ENCODE data around the gene ATP13A1.
"Not testable (repeated sequence)": the region's sequence is repeated elsewhere in the genome, so short reads cannot be mapped to it uniquely, and the experiment has no call there.

Gene ATP13A1

DNA sequence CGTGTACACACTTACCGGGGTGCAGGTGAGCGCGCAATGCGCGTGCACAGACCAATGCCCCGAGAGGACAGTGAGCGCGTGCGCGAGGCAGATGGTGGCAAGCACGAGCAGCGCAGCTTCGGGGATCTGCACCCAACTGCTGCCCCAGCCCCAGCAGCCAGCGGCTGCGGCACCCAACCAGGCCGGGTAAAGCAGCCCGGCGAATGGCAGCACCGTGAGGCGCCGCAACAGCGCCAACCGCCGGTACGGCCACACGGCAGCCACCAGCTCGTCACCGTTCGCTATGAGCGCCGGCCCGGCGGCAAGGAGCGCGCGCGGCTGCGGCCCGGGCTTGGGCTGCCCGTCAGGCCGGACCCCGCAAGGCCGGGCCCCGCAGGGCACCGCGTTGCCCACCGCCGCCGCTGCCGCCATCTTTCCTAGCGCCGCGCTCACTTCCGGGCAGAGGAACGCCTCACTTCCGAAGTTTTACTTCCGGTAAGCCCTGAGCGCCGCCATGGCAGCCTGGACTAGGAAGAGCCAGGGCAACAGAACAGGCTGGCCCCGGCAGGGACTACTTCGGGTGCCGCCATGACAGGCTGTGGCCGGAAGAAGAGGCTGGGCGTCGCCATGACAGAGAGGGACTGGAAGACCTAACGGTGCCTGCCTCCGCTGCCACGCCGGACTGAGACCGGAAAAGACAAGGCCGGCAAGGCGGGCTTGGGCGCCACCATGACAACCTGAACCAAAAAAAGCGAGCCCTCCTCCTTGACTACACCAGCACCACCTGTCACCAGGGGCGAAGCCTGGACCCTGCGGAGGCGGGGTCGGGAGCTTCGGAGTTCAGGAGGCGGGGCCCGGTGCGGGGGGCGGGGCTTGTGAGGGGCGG lies at the start of gene ATP13A1:
TSS of gene ATP13A1 (minus strand) at position 421 of the 865 bp plus-strand sequence. CDS start at position 411, 10 bp downstream.
- peak; percentile 95 for DNase-seq

DNA sequence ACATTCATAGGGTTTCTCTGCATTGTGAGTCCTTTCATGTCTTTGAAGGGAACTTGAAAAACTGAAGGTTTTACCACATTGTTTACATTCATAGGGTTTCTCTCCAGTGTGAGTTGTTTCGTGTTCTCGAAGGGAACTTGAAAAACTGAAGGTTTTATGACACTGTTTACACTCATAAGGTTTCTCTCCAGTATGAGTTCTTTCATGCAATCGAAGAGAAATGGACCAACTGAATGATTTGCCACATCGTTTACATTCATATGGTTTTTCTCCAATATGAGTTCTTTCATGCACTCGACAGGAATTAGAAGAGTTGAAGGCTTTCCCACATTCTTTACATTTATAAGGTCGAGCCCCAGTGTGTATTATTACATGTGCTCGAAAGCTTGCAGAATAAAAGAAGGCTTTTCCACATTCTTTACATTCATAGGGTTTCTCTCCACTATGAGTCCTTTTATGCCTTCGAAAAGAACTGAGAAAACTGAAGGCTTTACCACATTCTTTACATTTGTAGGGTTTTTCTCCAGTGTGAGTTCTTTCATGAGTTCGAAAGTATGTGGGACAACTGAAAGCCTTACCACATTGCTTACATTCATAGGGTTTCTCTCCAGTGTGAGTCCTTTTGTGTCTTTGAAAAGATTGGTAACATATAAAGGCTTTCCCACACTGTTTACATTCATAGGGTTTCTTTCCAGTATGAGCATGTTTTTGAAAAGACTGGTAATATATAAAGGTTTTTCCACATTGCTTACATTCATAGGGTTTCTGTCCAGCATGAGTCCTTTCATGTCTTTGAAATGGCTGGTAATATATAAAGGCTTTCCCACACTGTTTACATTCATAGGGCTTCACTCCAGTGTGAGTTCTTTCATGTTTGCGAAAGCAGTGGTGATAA lies 48.7 kb upstream of the ATP13A1 start:
- DNase-seq, result no peak

DNA sequence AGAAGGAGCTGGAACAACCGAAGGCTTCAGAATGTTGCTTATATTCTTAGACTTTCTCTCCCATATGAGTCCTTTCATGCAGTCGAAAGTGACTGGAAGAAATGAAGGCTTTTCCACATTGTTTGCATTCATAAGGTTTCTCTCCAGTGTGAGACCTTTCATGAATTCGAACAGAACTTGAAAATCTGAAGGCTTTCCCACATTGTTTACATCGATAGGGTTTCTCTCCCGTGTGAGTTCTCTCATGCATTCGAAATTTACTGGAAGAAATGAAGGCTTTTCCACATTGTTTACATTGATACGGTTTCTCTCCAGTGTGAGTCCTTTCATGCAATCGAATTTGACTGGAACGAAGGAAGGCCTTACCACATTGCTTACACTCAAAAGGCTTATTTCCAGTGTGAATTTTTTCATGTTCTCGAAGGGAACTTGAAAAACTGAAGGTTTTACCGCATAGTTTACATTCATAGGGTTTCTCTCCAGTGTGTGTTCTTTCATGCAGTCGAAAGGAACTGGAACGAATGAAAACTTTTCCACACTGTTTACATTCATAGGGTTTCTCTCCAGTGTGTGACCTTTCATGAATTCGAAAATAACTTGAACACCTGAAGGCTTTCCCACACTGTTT lies 47.9 kb upstream of the ATP13A1 start:
- DNase-seq, result no peak

DNA sequence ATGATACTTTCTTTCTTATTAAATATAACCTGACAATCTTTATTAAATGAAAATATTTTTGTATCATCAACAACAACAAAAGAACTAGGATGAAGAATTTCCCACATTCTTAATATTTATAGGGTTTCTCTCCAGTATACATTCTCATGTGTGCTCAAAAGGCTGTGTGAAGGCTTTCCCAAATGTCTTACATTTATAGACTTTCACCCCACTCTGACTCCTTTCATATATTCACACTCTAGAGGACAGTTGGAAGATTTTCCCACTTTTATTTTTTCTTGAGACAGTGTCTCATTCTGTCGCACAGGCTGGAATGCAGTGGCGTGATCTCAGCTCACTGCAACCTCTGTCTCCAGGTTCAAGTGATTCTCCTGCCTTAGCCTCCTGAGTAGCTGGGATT lies 47.0 kb upstream of the ATP13A1 start:
- DNase-seq, result no peak

DNA sequence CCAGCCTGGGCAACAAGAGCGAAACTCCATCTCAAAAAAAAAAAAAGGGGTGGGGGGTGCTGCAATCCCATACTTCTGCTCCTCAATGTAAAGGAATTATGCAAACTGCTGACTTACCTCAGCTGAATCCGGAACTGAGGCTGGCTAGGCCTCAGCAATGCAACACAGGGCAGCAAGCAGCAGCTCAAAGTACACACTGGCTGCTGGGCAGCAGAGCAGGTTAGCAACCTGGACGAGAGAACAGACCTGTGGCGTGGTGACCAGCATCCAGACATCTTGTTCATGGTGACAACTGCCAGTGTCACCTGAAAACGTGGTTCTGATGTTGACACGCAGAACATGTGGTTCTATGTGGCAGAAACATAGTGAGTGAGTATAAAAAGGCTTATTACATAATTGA lies 41.4 kb upstream of the ATP13A1 start:
- DNase-seq, result no peak

DNA sequence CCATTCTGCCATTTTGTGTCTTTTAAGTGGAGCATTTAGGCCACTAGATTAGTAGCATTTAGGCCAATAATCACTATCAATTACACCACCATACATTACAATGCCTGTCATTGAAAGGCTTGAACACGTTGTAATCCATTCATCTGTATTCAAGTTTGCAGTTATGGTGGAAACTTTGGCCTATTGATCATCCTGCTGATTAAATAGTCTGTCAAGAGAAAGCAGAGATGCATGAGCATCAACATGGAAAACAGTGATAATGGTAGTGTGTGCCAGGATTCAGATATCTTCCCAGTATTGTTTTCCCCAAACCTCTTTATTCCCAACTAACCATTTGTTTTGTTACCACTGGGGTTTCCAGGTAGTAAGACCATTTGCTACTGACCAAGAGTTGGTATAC lies 37.0 kb upstream of the ATP13A1 start:
- not testable (repeated sequence) for DNase-seq

DNA sequence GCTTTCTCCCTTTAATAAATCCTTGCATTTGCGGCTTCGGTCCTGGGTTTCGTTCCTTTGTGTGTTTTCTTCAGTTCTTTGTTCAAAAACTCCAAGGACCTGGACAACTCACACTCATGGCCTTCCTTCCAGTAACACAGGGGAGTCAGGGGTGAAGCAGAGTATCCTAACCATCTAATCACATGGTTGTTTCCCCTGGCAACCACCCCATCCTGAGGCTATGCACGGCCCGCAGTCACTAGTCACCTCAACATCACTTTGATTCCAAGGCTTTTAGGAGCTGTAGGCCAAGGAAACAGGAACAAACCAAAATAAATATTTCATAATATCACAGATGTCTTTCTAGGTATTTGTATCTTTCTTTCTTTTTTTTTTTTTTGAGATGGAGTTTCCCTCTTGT lies 34.1 kb upstream of the ATP13A1 start:
- DNase-seq, result no peak

DNA sequence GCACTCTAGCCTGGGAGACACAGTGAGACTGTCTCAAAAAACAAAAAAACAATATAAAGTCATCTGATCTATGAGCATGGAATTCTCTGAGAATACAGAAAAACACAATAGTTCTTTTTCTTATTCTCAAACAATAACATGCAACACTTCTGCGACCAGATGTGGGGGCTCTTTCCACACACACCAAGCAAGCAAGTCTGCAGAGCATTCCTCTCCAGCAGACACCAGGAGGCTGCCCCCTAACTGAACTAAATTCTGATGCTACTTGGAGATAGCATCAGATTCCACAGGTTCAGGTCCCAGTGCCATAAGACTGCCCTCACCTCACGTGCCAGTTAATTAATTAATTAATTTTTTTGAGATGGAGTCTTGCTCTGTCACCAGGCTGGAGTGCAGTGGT lies 32.9 kb upstream of the ATP13A1 start:
- no peak for DNase-seq

DNA sequence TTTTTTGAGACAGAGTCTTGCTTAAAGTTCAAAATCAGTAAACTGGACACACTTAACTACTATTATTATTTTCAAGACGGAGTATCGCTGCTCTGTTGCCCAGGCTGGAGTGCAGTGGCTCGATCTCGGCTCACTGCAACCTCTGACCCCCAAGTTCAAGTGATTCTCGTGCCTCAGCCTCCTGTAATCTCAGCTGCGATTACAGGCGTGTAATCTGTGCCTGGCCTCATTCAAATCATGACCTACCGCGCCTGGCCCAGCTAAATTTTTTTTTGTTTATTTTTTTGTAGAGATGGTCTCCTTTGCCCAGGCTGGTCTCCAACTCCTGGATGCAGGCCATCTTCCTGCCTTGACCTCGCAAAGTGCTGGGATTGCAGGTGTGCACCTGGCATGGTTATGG lies 28.2 kb upstream of the ATP13A1 start:
- no peak for DNase-seq

DNA sequence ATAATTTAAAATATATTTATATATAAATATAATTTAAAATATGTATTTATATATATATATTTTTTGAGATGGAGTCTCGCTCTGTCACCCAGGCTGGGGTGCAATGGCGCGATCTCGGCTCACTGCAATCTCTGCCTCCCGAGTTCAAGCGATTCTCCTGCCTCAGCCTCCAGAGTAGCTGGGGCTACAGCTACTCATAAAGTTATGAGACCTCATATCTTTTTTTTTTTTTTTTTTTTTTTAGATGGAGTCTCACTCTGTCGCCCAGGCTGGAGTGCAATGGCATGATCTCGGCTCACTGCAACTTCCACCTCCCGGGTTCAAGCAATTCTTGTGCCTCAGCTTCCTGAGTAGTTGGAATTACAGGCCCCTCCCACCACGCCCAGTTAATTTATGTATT lies 25.5 kb upstream of the ATP13A1 start:
- not testable (repeated sequence) for DNase-seq

DNA sequence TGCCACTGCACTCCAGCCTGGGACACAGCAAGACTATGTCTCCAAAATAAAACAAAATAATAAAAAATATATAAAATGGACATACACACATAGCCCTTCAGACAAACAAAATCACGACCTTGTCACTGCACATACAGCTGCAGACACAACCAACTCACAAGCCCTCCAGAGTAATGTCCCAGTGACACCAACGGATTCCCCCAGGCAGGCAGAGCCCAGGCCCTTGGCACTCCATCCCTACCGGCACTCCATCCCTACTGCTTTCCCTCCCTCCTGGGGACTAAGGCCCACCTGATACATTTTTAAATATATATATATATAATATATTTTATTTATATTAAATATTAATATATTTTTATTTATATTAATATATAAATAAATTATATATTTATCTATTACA lies 23.6 kb upstream of the ATP13A1 start:
- no peak for DNase-seq

DNA sequence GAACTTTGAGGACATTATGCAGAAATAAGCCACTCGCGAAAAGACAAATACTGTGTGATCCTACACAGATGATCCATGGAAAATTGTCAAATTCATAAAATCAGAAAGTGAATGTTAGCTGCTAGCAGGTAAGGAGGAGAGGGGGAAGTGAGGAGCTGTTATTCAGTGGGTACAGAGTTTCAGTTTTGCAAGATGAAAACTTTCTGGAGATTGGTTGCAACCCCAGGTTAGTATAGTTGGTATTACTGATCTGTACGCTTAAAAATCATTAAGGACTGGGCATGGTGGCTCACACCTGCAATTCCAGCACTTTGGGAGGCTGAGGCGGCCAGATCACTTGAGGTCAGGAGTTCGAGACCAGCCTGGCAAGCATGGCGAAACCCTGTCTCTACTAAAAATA lies 23.1 kb upstream of the ATP13A1 start:
- DNase-seq, result no peak

DNA sequence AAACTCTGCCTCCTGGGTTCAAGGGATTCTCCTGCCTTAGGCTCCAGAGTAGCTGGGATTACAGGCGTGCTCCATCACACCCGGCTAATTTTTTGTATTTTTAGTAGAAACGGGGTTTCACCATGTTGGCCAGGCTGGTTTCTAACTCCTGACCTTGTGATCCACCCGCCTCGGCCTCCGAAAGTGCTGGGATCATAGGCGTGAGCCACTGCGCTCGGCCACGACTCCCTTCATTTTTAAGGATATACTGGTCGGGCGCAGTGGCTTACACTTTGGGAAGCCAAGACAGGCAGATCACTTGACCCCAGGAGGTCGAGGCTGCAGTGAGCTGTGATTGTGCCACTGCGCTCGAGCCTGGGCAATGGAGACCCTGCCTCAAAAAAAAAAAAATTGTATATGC lies 22.6 kb upstream of the ATP13A1 start:
- DNase-seq, result not testable (repeated sequence)

DNA sequence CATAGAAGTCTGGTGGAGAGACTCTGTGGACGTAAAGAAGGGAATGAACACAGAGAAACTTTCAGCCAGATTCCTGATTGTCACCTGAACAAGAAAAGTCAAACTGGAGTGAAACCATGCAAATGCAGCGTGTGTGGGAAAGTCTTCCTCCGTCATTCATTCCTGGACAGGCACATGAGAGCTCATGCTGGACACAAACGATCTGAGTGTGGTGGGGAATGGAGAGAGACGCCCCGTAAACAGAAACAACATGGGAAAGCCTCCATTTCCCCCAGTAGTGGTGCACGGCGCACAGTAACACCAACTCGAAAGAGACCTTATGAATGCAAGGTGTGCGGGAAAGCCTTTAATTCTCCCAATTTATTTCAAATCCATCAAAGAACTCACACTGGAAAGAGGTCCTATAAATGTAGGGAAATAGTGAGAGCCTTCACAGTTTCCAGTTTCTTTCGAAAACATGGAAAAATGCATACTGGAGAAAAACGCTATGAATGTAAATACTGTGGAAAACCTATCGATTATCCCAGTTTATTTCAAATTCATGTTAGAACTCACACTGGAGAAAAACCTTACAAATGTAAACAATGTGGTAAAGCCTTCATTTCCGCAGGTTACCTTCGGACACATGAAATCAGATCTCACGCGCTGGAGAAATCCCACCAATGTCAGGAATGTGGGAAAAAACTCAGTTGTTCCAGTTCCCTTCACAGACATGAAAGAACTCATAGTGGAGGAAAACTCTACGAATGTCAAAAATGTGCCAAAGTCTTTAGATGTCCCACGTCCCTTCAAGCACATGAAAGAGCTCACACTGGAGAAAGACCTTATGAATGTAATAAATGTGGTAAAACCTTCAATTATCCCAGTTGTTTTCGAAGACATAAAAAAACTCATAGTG lies 15.9 kb upstream of the ATP13A1 start:
- no peak for DNase-seq

DNA sequence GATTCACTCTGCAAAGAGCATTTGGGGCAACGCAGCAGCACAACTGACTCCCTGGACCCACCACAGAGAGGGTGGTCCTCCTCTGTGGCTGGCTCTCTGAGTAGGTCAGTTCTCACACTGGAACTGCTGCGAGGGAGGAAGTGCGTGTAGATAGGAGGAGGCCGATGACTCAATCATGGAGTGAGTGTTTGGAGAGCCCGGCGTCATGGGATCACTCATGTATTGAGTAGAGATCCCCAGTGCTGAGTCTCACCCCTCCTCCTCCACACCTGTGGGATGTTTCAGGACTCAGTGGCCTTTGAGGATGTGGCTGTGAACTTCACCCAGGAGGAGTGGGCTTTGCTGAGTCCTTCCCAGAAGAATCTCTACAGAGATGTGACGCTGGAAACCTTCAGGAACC lies 14.1 kb upstream of the ATP13A1 start:
- no peak for DNase-seq

DNA sequence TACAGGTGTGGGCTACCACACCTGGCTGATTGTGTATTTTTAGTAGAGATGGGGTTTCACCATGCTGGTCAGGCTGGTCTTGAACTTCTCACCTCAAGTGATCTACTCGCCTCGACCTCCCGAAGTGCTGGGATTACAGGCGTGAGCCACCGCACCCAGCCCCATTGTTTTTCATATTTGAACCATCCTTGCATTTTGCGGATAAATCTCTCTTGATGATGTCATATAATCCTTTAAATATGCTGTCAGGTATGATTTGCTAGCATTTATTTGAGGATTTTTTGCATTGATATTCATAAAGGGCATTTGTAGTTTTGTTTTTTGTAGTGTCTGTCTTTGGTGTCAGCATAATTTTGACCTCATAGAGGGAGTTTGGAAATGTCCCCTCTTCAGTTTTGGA lies 10.8 kb upstream of the ATP13A1 start:
- no peak for DNase-seq

DNA sequence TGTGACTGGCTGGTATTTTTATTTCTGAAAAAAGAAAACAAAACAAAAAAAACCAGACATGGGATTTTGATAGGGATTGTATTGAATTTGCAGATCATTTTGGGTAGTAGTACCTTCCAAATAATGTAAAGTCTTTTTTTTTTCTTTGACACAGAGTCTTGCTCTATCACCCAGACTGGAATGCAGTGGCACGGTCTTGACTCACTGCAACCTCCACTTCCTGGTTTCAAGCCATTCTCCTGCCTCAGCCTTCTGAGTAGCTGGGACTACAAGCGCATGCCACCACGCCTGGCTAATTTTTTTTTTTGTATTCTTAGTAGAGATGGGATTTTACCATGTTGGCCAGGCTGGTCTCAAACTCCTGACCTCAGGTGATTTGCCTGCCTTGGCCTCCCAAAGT lies 9.3 kb upstream of the ATP13A1 start:
- DNase-seq, result no peak

DNA sequence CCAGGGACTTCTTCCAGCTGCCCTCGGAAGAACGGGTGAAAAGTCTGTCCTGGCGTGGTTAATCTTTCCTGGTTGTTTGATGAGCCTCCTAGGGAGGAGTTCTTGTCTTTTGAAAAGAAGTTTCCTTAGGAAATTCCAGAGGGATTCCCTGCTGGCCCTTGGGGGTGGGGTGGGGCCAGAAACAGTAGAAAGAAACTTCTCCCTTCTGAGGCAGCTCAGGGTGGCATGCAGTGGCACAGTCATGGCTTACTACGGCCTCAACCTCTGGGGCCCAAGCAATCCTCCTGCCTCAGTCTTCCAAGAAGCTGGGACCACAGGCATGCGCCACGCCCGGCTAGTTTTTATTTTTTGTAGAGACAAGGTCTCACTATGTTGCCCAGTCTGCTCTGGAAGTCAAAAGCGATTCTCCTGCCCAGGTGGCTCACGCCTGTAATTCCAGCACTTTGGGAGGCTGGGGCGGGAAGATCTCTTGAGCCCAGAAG lies 6.6 kb upstream of the ATP13A1 start:
- no peak for DNase-seq

DNA sequence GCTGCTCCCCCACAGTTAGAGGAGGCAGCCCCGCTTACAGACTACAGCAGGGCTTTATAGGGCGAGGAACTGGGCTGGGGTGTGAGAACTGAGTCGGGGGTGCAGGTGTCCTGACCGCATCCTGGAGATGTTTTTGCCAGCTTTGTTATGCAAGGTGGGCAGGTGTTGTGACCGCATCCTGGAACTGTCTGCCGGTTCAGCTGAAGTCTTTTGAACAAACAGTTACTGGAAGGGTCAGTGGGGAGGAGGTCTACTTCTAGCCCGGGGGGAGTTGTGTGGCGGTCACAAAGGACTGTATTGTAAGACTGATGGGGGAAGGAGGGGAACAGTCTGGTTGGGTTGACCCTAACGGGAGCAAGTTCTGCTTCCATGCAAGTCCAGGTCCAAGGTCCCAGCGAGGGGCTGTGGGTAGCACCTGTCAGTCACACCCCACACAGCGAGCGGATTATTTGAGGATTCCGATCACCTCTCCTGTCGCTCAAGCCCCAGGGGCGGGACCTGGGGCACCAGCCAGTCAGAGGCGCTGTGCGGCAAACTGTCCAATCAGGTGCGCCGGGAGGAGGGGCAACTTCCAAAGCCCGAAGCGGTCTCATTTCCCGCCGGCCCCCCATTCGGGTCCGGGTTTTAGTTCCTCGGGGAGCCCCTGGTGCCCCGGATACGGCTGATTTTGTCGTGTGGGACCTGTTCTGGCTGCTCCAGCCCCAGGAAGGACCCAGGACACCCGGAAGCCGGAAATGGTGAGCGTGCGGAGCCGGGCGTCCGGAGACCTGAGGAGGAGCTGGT lies 4.9 kb upstream of the ATP13A1 start, which contains the start of gene ZNF101:
TSS of gene ZNF101 (plus strand) at position 610 of the 783 bp plus-strand sequence. CDS start at position 735, 125 bp downstream.
- DNase-seq, result peak; percentile 96

DNA sequence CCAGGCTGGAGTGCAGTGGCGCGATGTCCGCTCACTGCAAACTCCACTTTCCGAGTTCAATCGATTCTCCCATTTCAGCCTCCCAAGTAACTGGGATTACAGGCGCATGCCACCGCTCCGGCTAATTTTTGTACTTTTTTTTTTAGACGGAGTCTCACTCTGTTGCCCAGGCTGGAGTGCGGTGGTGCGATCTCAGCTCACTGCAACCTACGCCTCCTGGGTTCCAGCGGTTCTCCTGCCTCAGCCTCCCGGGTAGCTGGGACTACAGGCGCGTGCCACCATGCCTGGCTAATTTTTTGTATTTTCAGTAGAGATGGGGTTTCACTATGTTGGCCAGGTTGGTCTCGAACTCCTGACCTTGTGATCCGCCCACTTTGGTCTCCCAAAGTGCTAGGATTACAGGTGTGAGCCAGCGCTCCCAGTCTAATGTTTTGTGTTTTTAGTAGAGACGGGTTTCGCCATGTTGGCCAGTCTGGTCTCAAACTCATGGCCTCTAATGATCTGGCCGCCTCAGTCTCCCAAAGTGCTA lies 2.0 kb upstream of the ATP13A1 start:
- DNase-seq, result not testable (repeated sequence)

DNA sequence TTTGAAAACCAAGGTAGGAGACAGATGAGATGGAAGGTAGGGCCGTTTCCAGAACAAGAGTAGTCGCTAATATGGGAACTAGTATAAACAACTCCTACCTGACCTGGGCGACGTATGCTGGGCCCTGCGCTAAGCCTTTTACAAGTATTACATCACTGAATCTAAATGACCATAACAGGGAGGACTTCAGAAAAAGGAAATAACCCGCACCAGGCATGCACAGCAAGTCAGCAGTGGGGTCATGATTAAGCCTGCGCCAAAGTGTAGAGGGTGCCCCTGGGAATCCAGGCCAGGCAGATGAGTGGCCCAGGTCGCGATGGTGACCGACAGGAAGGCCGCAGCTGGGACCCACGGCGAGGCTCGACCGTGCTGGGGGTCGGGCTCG lies 613 bp downstream of the ATP13A1 start:
- no peak for DNase-seq

Measured in stimulated activated CD4-positive, alpha-beta T cell treated with anti-CD3 and anti-CD28 coated beads, Interleukin-4, amount 100 ng/mL, for 24 hours (primary cell).